ENCODE results near the gene LYRM9.

DNA sequence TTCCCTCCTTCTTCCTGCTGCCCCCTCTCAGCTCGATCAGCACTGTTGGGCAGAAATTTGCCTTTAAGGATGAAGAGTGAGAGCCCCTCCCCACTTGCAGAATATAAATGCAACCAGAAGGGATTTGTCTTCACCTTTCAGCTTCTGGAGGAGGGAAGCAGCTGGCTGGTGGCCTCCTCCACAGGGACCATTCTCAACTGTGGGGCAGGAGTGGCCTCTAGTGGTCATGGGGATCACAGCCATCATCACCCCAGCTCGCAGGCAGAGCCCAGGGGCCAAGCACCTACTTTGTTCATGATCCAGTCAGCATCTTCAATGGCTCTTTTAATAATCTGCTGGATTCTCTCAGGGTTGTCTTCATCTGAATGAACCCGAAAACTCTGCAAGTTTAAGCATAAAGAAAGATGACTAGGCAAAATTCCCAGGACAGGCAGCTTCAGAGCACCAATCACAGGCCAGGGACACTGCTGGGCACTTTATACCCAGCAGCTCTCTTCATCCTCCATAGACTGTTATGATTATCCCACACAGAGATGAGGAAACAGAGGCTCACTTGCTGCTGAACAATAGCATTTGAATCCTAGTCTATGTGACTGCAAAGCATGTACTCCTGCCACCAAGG lies 13.1 kb downstream of the LYRM9 start:
- TF ChIP-seq, protein P1, sequence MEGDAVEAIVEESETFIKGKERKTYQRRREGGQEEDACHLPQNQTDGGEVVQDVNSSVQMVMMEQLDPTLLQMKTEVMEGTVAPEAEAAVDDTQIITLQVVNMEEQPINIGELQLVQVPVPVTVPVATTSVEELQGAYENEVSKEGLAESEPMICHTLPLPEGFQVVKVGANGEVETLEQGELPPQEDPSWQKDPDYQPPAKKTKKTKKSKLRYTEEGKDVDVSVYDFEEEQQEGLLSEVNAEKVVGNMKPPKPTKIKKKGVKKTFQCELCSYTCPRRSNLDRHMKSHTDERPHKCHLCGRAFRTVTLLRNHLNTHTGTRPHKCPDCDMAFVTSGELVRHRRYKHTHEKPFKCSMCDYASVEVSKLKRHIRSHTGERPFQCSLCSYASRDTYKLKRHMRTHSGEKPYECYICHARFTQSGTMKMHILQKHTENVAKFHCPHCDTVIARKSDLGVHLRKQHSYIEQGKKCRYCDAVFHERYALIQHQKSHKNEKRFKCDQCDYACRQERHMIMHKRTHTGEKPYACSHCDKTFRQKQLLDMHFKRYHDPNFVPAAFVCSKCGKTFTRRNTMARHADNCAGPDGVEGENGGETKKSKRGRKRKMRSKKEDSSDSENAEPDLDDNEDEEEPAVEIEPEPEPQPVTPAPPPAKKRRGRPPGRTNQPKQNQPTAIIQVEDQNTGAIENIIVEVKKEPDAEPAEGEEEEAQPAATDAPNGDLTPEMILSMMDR (IDR thresholded peaks at IDR 0.05), result peak; percentile 71 to 93 (median 85)
- no peak for TF ChIP-seq POLR2A (IDR thresholded peaks at IDR 0.05)
